Loucy (cell line): ENCODE results near the gene CACNB2.

Source experiments
- H2AFZ ChIP-seq: fragments of 200-600 bp; sonication (generic); 2 replicates; pipeline ENCODE4 v1.6.0; 2016; ENCODE audit warnings: antibody characterized with exemption, mild to moderate bottlenecking, low read length, moderate library complexity
- H3F3A ChIP-seq: fragments of 200-600 bp; 2 replicates; pipeline ENCODE4 v1.6.0; 2016; ENCODE audit warnings: antibody characterized with exemption, low read depth, mild to moderate bottlenecking
- H3K27me3 ChIP-seq: fragments of 200-600 bp; sonication (generic); 2 replicates; pipeline ENCODE4 v1.6.1; 2014; ENCODE audit warnings: low read length, mild to moderate bottlenecking; ENCODE audit not compliant: insufficient read depth, poor library complexity, severe bottlenecking
- H3K36me3 ChIP-seq: fragments of 200-600 bp; sonication (generic); 2 replicates; pipeline ENCODE4 v1.6.1; 2016; ENCODE audit warnings: low read length; ENCODE audit not compliant: insufficient read depth
- H3K4me1 ChIP-seq: fragments of 200-600 bp; sonication (generic); 2 replicates; pipeline ENCODE4 v1.5.1; 2014; ENCODE audit warnings: low read length, mild to moderate bottlenecking; ENCODE audit not compliant: insufficient read depth, poor library complexity, severe bottlenecking
- H3K4me2 ChIP-seq: fragments of 200-600 bp; sonication (generic); 2 replicates; pipeline ENCODE4 v1.6.0; 2014; ENCODE audit warnings: antibody characterized with exemption, low read length, low read depth, mild to moderate bottlenecking; ENCODE audit not compliant: poor library complexity, severe bottlenecking
- H3K4me3 ChIP-seq: fragments of 200-600 bp; sonication (generic); 2 replicates; pipeline ENCODE4 v1.5.1; 2014; ENCODE audit warnings: low read length, mild to moderate bottlenecking, mixed read lengths; ENCODE audit not compliant: poor library complexity, severe bottlenecking
- H3K79me2 ChIP-seq: fragments of 200-600 bp; sonication (generic); 2 replicates; pipeline ENCODE4 v1.6.1; 2014; ENCODE audit warnings: low read length; ENCODE audit not compliant: insufficient read depth
- H3K9ac ChIP-seq: fragments of 200-600 bp; sonication (generic); 2 replicates; pipeline ENCODE4 v1.6.0; 2014; ENCODE audit warnings: mild to moderate bottlenecking, low read depth, low read length, moderate library complexity; ENCODE audit not compliant: poor library complexity, severe bottlenecking
- H3K9me2 ChIP-seq: fragments of 200-600 bp; sonication (generic); replicated peaks from 2 replicates; pipeline ENCODE4 v1.6.1; 2016; ENCODE audit warnings: low read depth, low read length, mixed read lengths
- H3K9me3 ChIP-seq: fragments of 200-600 bp; sonication (generic); 2 replicates; pipeline ENCODE4 v1.6.1; 2014; ENCODE audit warnings: mild to moderate bottlenecking, antibody characterized with exemption, low read length, low read depth; ENCODE audit not compliant: insufficient read depth
- H4K20me1 ChIP-seq: fragments of 200-600 bp; sonication (generic); 2 replicates; pipeline ENCODE4 v1.6.0; 2014; ENCODE audit warnings: antibody characterized with exemption, low read length, mild to moderate bottlenecking; ENCODE audit not compliant: insufficient read depth, poor library complexity, severe bottlenecking
- EZH2phosphoT487 ChIP-seq: fragments of 200-600 bp; IDR thresholded peaks from 2 replicates; pipeline ENCODE4 v1.6.1; 2018; ENCODE audit warnings: antibody characterized with exemption, mild to moderate bottlenecking, moderate library complexity, borderline replicate concordance
- TF ChIP-seq, protein P1 (sequence below): fragments of 200-600 bp; sonication (generic); conservative IDR thresholded peaks from 2 replicates; pipeline ENCODE4 v1.5.1; 2014; ENCODE audit warnings: mild to moderate bottlenecking, antibody characterized with exemption, low read length

Gene CACNB2

DNA sequence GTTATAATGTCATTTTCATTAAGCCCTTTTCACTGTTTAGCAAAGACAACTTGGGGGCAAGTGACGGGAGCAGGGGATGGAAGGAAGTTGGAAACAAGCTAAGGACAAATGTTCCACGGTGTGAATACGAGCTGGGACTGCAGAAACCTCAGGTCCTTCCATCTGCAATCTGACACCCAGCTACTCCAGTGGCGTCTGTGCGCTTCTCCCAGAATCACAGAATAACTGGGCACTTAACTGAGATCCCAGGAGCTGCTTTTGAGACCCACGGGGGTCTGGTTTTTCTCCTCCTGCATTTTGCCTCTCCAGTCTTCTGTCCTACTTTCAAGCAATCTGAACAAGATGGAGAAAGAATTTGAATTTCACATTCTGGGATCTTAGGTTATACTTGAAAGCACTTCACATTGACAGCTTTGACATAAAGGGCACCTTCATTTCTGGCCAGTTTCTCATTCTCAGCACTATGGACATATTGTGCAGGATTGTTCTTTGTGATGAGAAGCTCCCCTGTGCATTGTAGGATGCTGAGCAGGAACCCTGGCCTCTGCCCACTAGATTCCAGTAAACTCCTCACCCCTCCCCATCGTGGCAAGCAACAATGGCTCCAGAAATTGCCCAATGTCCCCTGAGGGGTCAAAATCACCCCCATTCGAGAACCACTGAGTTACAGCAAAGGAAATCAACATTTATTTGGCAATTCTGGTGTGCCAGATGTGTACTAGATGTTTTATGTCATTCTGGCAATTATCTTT lies 194.1 kb downstream of the CACNB2 start:
- TF ChIP-seq, protein P1, sequence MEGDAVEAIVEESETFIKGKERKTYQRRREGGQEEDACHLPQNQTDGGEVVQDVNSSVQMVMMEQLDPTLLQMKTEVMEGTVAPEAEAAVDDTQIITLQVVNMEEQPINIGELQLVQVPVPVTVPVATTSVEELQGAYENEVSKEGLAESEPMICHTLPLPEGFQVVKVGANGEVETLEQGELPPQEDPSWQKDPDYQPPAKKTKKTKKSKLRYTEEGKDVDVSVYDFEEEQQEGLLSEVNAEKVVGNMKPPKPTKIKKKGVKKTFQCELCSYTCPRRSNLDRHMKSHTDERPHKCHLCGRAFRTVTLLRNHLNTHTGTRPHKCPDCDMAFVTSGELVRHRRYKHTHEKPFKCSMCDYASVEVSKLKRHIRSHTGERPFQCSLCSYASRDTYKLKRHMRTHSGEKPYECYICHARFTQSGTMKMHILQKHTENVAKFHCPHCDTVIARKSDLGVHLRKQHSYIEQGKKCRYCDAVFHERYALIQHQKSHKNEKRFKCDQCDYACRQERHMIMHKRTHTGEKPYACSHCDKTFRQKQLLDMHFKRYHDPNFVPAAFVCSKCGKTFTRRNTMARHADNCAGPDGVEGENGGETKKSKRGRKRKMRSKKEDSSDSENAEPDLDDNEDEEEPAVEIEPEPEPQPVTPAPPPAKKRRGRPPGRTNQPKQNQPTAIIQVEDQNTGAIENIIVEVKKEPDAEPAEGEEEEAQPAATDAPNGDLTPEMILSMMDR = no peak
- TF ChIP-seq EZH2phosphoT487 = no peak
- Histone ChIP-seq H3K79me2 (no peaks in the 10 kb centered on the region), H4K20me1 (no peaks in the 10 kb centered on the region), H3K36me3 (no peaks in the 10 kb centered on the region), H3K27me3 (no peaks in the 10 kb centered on the region), H3K4me2 (no peak overlapping the region), H3K9me3 (no peaks in the 10 kb centered on the region), H2AFZ (no peak overlapping the region), H3K4me3 (no peak overlapping the region), H3F3A (no peaks in the 10 kb centered on the region), H3K4me1 (no peaks in the 10 kb centered on the region), H3K9me2 (no peaks in the 10 kb centered on the region; the same call in 1 of the 2 replicates), H3K9ac (no peak overlapping the region)

GRCh38 chr10:18340496-18341051 lies 200.3 kb downstream of the CACNB2 start:
- H3K9ac ChIP-seq = no peak overlapping the region
- H2AFZ ChIP-seq = no peak overlapping the region
- H3K4me2 ChIP-seq = no peak overlapping the region

DNA sequence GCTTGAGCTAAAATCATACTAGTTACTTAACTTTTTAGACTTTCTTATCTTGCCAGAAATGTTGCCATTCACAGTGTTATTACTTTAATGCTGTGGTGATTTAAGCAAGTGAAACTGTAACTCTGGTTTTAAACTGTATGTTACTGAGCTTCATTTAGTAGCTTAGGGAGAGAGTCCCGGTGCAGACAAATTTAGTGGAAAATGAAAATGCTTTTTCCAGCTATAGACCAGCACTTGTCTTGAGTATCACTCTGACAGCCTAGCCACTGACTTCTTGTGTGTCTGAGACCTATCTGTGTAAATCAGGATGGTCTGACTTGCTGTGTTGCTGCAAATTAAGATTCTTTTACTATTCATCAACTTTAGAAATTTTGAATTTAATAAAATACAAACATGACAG lies 200.8 kb downstream of the CACNB2 start:
- no peak overlapping the region for H3K4me3 ChIP-seq
- no peaks in the 10 kb centered on the region for H3F3A ChIP-seq
- H3K9me2 ChIP-seq = no peaks in the 10 kb centered on the region; the same call in 1 of the 2 replicates
- no peak for TF ChIP-seq EZH2phosphoT487
- TF ChIP-seq, protein P1 = no peak
- no peaks in the 10 kb centered on the region for H4K20me1 ChIP-seq
- H3K4me2 ChIP-seq = no peak overlapping the region
- no peak overlapping the region for H3K9ac ChIP-seq
- H3K4me1 ChIP-seq = no peaks in the 10 kb centered on the region
- H3K9me3 ChIP-seq = no peaks in the 10 kb centered on the region
- no peaks in the 10 kb centered on the region for H3K79me2 ChIP-seq
- H3K36me3 ChIP-seq = no peaks in the 10 kb centered on the region
- H3K27me3 ChIP-seq = no peaks in the 10 kb centered on the region
- no peak overlapping the region for H2AFZ ChIP-seq

More at GRCh38 chr10:18340496-18341051, 200.3 kb downstream of the CACNB2 start:
- TF ChIP-seq, protein P1 = no peak
- Histone ChIP-seq H3K79me2 (no peaks in the 10 kb centered on the region), H3K27me3 (no peaks in the 10 kb centered on the region), H3K4me3 (no peak overlapping the region), H4K20me1 (no peaks in the 10 kb centered on the region), H3K9me3 (no peaks in the 10 kb centered on the region), H3K9me2 (no peaks in the 10 kb centered on the region; the same call in 1 of the 2 replicates), H3F3A (no peaks in the 10 kb centered on the region), H3K36me3 (no peaks in the 10 kb centered on the region), H3K4me1 (no peaks in the 10 kb centered on the region)
